H1 (cell line): ENCODE results near the gene CS. TPM values are rescaled to one million over a fixed set of nuclear protein-coding genes. Genes with fewer than 3 reads are reported as not detected.

Experiments
- CEBPB ChIP-seq: IDR thresholded peaks from 2 replicates; pipeline ENCODE4 v1.6.1; 2012; ENCODE audit warnings: low read depth, low read length
- HDAC2 ChIP-seq, 2 experiments: fragments of 300-600 bp in 1 of 2; sonication (generic) in 1 of 2; IDR thresholded peaks; 2 replicates each; pipeline ENCODE4 v1.6.1; 2011 to 2012; ENCODE audit warnings: low read depth in 2 of 2, low read length in 2 of 2, mild to moderate bottlenecking in 2 of 2, moderate library complexity in 2 of 2, borderline replicate concordance in 1 of 2, inconsistent platforms in 1 of 2
- SP1 ChIP-seq: IDR thresholded peaks from 2 replicates; pipeline ENCODE4 v1.6.1; 2011; ENCODE audit warnings: low read depth, low read length
- polyA plus RNA-seq, 7 experiments: library from polyadenylated mRNA; depleted of rRNA in 3 of 7; stranded (reverse) in 5 of 7; unstranded in 2 of 7; fragments of >200 nt in 5 of 7; fragments of 200-250 nt in 2 of 7; gene quantifications; 1 replicate in 5 of 7; 2 replicates in 1 of 7; 4 replicates in 1 of 7; pipeline versions ENCODE4 v1.2.1 to v1.2.3, GENCODE V29; 2011 to 2013; ENCODE audit warnings: missing spikeins in 2 of 7, mixed read lengths in 2 of 7
- total RNA-seq: library from RNA; stranded (reverse); fragmentation: NEBNext Ultra II Directional; extraction: Animal tissue kit (Norgen Biotek cat#: 25700); gene quantifications from 2 replicates; pipeline ENCODE4 v1.2.1, GENCODE V29; 2021
- TF ChIP-seq, protein P1 (sequence below): IDR thresholded peaks from 2 replicates; pipeline ENCODE4 v1.6.1; 2012; ENCODE audit warnings: inconsistent platforms

The CS gene
- total and polyA plus RNA-seq, 2 of the 8 experiments (the other 6 are each of a cell fraction or from before 2014, with no cell fraction given) = 96.6 to 238 TPM

DNA sequence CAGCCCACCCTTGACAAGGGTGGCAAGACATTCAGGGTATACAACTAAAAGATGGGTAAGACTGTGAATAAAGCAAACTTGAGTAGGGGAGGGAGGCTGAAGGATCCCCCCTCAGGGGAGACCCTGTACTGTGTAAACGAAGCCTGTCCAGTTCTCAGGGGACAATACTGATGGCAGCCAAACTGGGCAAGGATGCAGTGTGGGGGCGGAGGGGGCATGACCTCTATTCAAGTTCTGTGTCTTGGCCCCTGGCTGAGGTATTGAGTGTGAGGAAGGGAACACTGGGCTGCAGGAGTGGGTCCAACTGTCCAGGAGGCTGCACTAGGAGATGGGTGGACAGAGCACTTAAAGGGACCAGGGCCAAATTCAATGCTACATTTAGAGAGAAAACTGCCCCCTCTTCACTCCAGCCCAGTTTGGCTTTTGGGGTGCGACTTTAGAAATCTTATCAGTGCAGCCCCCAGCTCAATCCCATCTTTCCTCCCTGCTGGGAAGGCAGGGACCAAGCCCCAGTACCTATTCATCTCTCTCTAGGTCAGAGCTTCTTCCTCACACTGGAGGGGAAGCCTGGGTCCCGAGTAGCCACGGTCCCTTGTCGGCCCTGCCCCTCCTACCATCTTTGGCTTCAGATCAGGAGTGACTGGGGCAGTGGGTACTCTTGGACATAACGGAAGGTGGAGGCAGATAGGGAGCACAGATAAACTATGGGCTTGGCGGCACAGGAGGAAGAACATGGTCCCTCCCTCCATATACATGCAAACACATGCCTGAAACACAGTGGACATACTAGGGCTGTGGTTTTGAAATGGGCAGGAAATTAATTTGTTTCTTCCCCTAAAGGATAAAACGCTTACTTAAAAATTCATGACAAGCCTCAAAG, 58.5 kb downstream of the CS start (continued):
- TF ChIP-seq HDAC2 (IDR thresholded peaks at IDR 0.05; ENCODE audit: borderline replicate concordance in 1 of 2, low read depth in 2 of 2, low read length in 2 of 2) (no peak), CEBPB (no peak), SP1 (no peak)
- TF ChIP-seq, protein P1, sequence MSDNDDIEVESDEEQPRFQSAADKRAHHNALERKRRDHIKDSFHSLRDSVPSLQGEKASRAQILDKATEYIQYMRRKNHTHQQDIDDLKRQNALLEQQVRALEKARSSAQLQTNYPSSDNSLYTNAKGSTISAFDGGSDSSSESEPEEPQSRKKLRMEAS = no peak
